Measurements from ENCODE around the gene CREG1. TPM values are rescaled to one million over a fixed set of nuclear protein-coding genes. Genes with fewer than 3 reads are reported as not detected.

The CREG1 gene
- total and polyA plus RNA-seq, 7 donors, result 48.0 to 180 (median 139) TPM

DNA sequence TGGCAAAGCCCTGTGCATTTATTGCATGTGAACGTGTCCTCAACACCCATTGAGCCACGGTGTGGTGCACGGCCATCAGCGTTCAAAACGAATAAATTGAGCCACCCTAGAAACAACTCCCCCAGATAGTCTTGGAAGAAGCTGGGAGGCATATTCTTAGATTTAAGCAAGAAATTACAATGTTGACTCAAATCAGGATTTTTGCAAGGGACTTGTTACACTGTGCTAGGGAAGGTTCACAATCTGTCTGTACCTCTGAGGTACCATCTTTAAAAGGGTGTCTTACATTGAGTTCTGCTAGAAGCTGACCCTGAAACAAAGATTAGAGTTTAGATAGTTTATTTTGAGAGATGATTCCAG is 51.4 kb downstream of the CREG1 start:
- 79 to 89% methylated on average over 5 of the region's 5 CpGs for WGBS, 2 donors
- Histone ChIP-seq H3K36me3 (no peaks in the 10 kb centered on the region), H3K9me3 (no peaks in the 10 kb centered on the region), H3K4me1 (no peaks in the 10 kb centered on the region), H3K27me3 (no peaks in the 10 kb centered on the region), H3K27ac (no peak overlapping the region), H3K4me3 (no peak overlapping the region)
- intact Hi-C loops (cut with DNase I), result no loop called here
- TF ChIP-seq POLR2A (IDR thresholded peaks at IDR 0.05), result no peak
- TF ChIP-seq POLR2AphosphoS5 (IDR thresholded peaks at IDR 0.05), result no peak
- TF ChIP-seq EP300 (IDR thresholded peaks at IDR 0.05), result no peak
- TF ChIP-seq, protein P1, sequence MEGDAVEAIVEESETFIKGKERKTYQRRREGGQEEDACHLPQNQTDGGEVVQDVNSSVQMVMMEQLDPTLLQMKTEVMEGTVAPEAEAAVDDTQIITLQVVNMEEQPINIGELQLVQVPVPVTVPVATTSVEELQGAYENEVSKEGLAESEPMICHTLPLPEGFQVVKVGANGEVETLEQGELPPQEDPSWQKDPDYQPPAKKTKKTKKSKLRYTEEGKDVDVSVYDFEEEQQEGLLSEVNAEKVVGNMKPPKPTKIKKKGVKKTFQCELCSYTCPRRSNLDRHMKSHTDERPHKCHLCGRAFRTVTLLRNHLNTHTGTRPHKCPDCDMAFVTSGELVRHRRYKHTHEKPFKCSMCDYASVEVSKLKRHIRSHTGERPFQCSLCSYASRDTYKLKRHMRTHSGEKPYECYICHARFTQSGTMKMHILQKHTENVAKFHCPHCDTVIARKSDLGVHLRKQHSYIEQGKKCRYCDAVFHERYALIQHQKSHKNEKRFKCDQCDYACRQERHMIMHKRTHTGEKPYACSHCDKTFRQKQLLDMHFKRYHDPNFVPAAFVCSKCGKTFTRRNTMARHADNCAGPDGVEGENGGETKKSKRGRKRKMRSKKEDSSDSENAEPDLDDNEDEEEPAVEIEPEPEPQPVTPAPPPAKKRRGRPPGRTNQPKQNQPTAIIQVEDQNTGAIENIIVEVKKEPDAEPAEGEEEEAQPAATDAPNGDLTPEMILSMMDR (IDR thresholded peaks at IDR 0.05), result no peak
- DNase-seq, result no peak

DNA sequence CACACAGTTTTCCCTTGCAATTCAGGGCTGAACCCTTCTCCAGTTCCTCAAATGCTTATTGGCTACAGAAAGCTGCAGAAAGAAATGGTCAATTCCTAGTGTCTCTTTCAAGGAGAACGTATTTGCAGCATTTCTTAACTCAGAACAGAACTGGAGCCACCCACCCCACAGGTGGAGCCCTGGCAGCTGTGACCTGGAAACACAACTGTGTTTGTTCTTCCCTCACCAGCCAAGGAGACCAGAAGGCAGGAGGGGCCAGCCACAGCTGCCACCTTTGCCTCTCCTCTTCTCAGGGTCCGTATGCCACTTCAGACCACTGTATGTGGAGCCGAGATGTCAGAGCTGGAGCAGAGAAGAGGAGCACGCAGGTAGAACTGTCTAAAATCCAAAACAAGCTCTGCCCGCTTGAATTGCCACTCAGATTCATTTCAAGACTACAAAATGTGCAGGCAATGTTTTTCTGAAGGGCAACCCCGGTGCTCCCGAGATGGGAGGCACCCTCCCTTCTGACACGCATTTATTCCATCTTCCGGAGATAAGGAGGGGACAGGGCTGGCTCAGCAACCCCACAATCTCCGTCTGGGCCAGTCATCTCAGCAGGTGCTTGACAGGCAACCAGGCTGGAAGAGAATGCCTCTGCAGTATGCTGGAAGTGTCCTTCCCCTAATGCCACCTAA is 51.9 kb downstream of the CREG1 start:
- H3K36me3 ChIP-seq, result no peaks in the 10 kb centered on the region
- no peaks in the 10 kb centered on the region for H3K4me1 ChIP-seq
- no peaks in the 10 kb centered on the region for H3K27me3 ChIP-seq
- WGBS, 2 donors, result 66 to 70% methylated on average over 10 of the region's 10 CpGs
- H3K27ac ChIP-seq, result no peak overlapping the region
- peak; percentile 4 for DNase-seq
- intact Hi-C loops (cut with DNase I), result no loop called here
- H3K9me3 ChIP-seq, result no peaks in the 10 kb centered on the region
- no peak for TF ChIP-seq POLR2A (IDR thresholded peaks at IDR 0.05)
- no peak for TF ChIP-seq EP300 (IDR thresholded peaks at IDR 0.05)
- no peak for TF ChIP-seq POLR2AphosphoS5 (IDR thresholded peaks at IDR 0.05)
- TF ChIP-seq, protein P1 (IDR thresholded peaks at IDR 0.05), result no peak
- H3K4me3 ChIP-seq, result no peak overlapping the region

GRCh38 chr1:167500283-167500860 is 53.2 kb downstream of the CREG1 start:
- H3K27me3 ChIP-seq, result no peaks in the 10 kb centered on the region
- H3K4me3 ChIP-seq, result no peak overlapping the region
- H3K36me3 ChIP-seq, result no peaks in the 10 kb centered on the region
- 64 to 89% methylated on average over 4 of the region's 4 CpGs for WGBS, 2 donors
- H3K4me1 ChIP-seq, result no peaks in the 10 kb centered on the region
- no peaks in the 10 kb centered on the region for H3K9me3 ChIP-seq
- no peak for TF ChIP-seq POLR2AphosphoS5 (IDR thresholded peaks at IDR 0.05)
- TF ChIP-seq, protein P1 (IDR thresholded peaks at IDR 0.05), result no peak
- TF ChIP-seq EP300 (IDR thresholded peaks at IDR 0.05), result no peak
- no peak for TF ChIP-seq POLR2A (IDR thresholded peaks at IDR 0.05)
- no peak overlapping the region for H3K27ac ChIP-seq
- no peak for DNase-seq
- intact Hi-C loops (cut with DNase I), result no loop called here

DNA sequence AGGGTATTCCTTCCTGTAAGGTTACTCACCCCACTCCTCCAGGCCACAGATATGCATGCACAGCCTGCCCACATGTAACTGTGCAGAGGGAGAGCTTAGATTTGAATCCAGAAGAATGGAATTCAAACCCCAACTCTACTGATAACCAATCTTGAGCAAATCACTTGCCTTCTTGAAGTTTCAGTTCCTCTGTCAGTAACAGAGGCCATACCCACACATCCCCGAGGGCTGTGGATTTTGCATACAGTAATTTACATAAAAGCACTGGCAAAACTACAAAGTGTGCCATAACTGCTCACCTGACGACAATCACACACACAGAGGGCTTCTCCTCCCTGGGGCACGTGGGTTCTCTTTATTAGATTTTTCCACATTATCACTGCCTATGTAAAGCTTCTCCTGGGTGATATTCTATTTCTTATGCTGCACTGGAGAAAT is 53.9 kb downstream of the CREG1 start:
- intact Hi-C loops (cut with DNase I), result no loop called here
- WGBS, 2 donors, result 43 to 71% methylated on average over 3 of the region's 3 CpGs

More for the DNA sequence above, 53.9 kb downstream of the CREG1 start:
- Histone ChIP-seq H3K9me3 (no peaks in the 10 kb centered on the region), H3K4me3 (no peak overlapping the region), H3K36me3 (no peaks in the 10 kb centered on the region), H3K27ac (no peak overlapping the region), H3K27me3 (no peaks in the 10 kb centered on the region), H3K4me1 (no peaks in the 10 kb centered on the region)
- TF ChIP-seq, protein P1 (IDR thresholded peaks at IDR 0.05), result no peak
- no peak for TF ChIP-seq EP300 (IDR thresholded peaks at IDR 0.05)
- TF ChIP-seq POLR2A (IDR thresholded peaks at IDR 0.05), result no peak
- no peak for TF ChIP-seq POLR2AphosphoS5 (IDR thresholded peaks at IDR 0.05)
- DNase-seq, result no peak

Measured in sigmoid colon (tissue), 7 donors.